Lung (tissue), 12 donors: Measurements from ENCODE around the gene MPHOSPH6. TPM values are rescaled to one million over a fixed set of nuclear protein-coding genes. Genes with fewer than 3 reads are reported as not detected.

Source experiments
- ATAC-seq: fragments of 200-7000 bp; cut with Tn5 transposase; one replicate; pipeline ENCODE4 v1.9.1; 2020; ENCODE audit warnings: moderate number of reproducible peaks; ENCODE audit not compliant: insufficient read depth, low FRiP score
- DNase-seq, 3 donors: peaks; one replicate each; pipeline ENCODE4 v3.0.0-alpha.2; 2013 to 2017
- H3K27ac ChIP-seq, 2 donors: one replicate each; pipeline ENCODE4 v1.5.1; 2013; ENCODE audit warnings: mild to moderate bottlenecking in 2 of 2, moderate library complexity in 2 of 2, control low read depth in 1 of 2, inconsistent platforms in 1 of 2, low read depth in 1 of 2, low read length in 1 of 2
- H3K27me3 ChIP-seq, 3 donors: one replicate each; pipeline ENCODE4 v1.5.1; 2013; ENCODE audit warnings: low read length in 2 of 3; ENCODE audit not compliant: control insufficient read depth in 3 of 3, insufficient read depth in 3 of 3
- H3K36me3 ChIP-seq, 4 donors: one replicate each; pipeline ENCODE4 v1.5.1; 2013; ENCODE audit warnings: low read length in 4 of 4, mild to moderate bottlenecking in 1 of 4, moderate library complexity in 1 of 4; ENCODE audit not compliant: control insufficient read depth in 4 of 4, insufficient read depth in 4 of 4
- H3K4me1 ChIP-seq, 5 donors: one replicate each; pipeline ENCODE4 v1.5.1; 2013; ENCODE audit warnings: low read length in 5 of 5, mild to moderate bottlenecking in 2 of 5, moderate library complexity in 1 of 5; ENCODE audit not compliant: control insufficient read depth in 5 of 5, insufficient read depth in 5 of 5
- H3K4me3 ChIP-seq: one replicate; pipeline ENCODE4 v1.5.1; 2013; ENCODE audit warnings: mild to moderate bottlenecking, control low read depth, moderate library complexity
- H3K9ac ChIP-seq, 2 donors: one replicate each; pipeline ENCODE4 v1.5.1; 2013; ENCODE audit warnings: low read length in 2 of 2, control low read depth in 1 of 2; ENCODE audit not compliant: insufficient read depth in 1 of 2
- H3K9me3 ChIP-seq, 4 donors: one replicate each; pipeline ENCODE4 v1.5.1; 2013; ENCODE audit warnings: low read length in 3 of 4, mild to moderate bottlenecking in 1 of 4, moderate library complexity in 1 of 4; ENCODE audit not compliant: control insufficient read depth in 4 of 4, insufficient read depth in 3 of 4
- CTCF ChIP-seq: IDR thresholded peaks from 2 replicates; pipeline ENCODE4 v1.5.1; 2012; ENCODE audit warnings: mild to moderate bottlenecking; ENCODE audit errors: control extremely low read depth, extremely low read depth
- WGBS, 2 donors: extraction: QIAGEN DNeasy Blood & Tissue Kit; methylation state at CpG; one replicate each; pipeline ENCODE4 v1.1.7; 2013; 5-methylcytosine and 5-hydroxymethylcytosine counted together
- polyA plus RNA-seq, 2 donors: library from polyadenylated mRNA; stranded (reverse); fragments of 200-250 nt; gene quantifications; one replicate each; pipeline ENCODE4 v1.2.1, GENCODE V29; 2013
- total RNA-seq, 2 donors: library from RNA; depleted of rRNA in 1 of 2; stranded (reverse); fragments of >200 nt in 1 of 2; gene quantifications; one replicate each; pipeline ENCODE4 v1.2.1, GENCODE V29; 2014 to 2021
- donor health status: control.
- donor health status: control.
- donor health status: Bipolar disorder and iron deficiency.
- donor health status: healthy.
- donor health status: DM: yes; HTN: yes; CAD: no.

Gene MPHOSPH6
- total and polyA plus RNA-seq, 4 donors = 24.2 to 31.8 (median 30.2) TPM

- no peak for DNase-seq
- no peak overlapping the region for H3K9ac ChIP-seq
- no peak overlapping the region for H3K4me3 ChIP-seq
- peak overlapping the region in 1 of 2 donors; percentile 70 for H3K27ac ChIP-seq
- H3K4me1 ChIP-seq = peaks cover 0 to 4% (median 0%) of the 10 kb centered on the region in 5 donors
- no peak for ATAC-seq
- H3K27me3 ChIP-seq = no peaks in the 10 kb centered on the region
- WGBS, 2 donors = 72 to 82% methylated on average over 2 of the region's 2 CpGs
- TF ChIP-seq CTCF = no peak
- no peaks in the 10 kb centered on the region for H3K9me3 ChIP-seq
- peaks cover 3 to 26% (median 10%) of the 10 kb centered on the region in 4 donors for H3K36me3 ChIP-seq
Measured at GRCh38 chr16:82157534-82157812, 12.6 kb downstream of the MPHOSPH6 start.

GRCh38 chr16:82156761-82157533 lies 13.1 kb downstream of the MPHOSPH6 start:
- WGBS, 2 donors = 89 to 91% methylated on average over 14 of the region's 14 CpGs
- no peaks in the 10 kb centered on the region for H3K9me3 ChIP-seq
- no peak overlapping the region for H3K27ac ChIP-seq
- no peak overlapping the region for H3K4me3 ChIP-seq
- no peak for TF ChIP-seq CTCF
- ATAC-seq = no peak
- peaks cover 0 to 4% (median 0%) of the 10 kb centered on the region in 5 donors for H3K4me1 ChIP-seq
- H3K36me3 ChIP-seq = peaks cover 3 to 21% (median 9%) of the 10 kb centered on the region in 4 donors
- no peak overlapping the region for H3K9ac ChIP-seq
- peak in 2 of 3 donors; percentile 17 to 40 for DNase-seq
- no peaks in the 10 kb centered on the region for H3K27me3 ChIP-seq

GRCh38 chr16:82152641-82153112 lies 17.3 kb downstream of the MPHOSPH6 start:
- Histone ChIP-seq H3K27me3 (no peaks in the 10 kb centered on the region), H3K36me3 (peaks cover 5 to 13% (median 9%) of the 10 kb centered on the region in 4 donors), H3K4me1 (peaks cover 0 to 4% (median 0%) of the 10 kb centered on the region in 5 donors), H3K4me3 (no peak overlapping the region), H3K27ac (no peak overlapping the region), H3K9ac (no peak overlapping the region), H3K9me3 (no peaks in the 10 kb centered on the region)
- WGBS, 2 donors = 66 to 87% methylated on average over 8 of the region's 8 CpGs
- DNase-seq (no peak), ATAC-seq (no peak)
- TF ChIP-seq CTCF = no peak
